ENCODE measurements around the gene WDPCP.
"Not testable (repeated sequence)": the region's sequence is repeated elsewhere in the genome, so short reads cannot be mapped to it uniquely, and the experiment has no call there.

Gene WDPCP

GRCh38 chr2:63343397-63344109 is 244.7 kb downstream of the WDPCP start:
- DNase-seq, result no peak

GRCh38 chr2:63340443-63340842 is 247.8 kb downstream of the WDPCP start:
- DNase-seq, result no peak

- no peak for DNase-seq
Observed at GRCh38 chr2:63334910-63335309, 253.4 kb downstream of the WDPCP start.

GRCh38 chr2:63326473-63326872 is 261.8 kb downstream of the WDPCP start:
- DNase-seq, result no peak

GRCh38 chr2:63323662-63324061 is 264.6 kb downstream of the WDPCP start:
- not testable (repeated sequence) for DNase-seq

GRCh38 chr2:63321973-63322372 is 266.3 kb downstream of the WDPCP start:
- DNase-seq, result not testable (repeated sequence)

GRCh38 chr2:63320669-63321068 is 267.6 kb downstream of the WDPCP start:
- DNase-seq, result no peak

GRCh38 chr2:63310614-63311013 is 277.7 kb downstream of the WDPCP start:
- DNase-seq, result no peak

GRCh38 chr2:63301481-63301880 is 286.8 kb downstream of the WDPCP start:
- no peak for DNase-seq

GRCh38 chr2:63300835-63301234 is 287.4 kb downstream of the WDPCP start:
- DNase-seq, result no peak

GRCh38 chr2:63287956-63288355 is 300.3 kb downstream of the WDPCP start:
- DNase-seq, result no peak

- DNase-seq, result not testable (repeated sequence)
Observed at GRCh38 chr2:63286520-63286919, 301.8 kb downstream of the WDPCP start.

GRCh38 chr2:63283273-63283672 is 305.0 kb downstream of the WDPCP start:
- DNase-seq, result no peak

- DNase-seq, result no peak
Observed at GRCh38 chr2:63272560-63272959, 315.7 kb downstream of the WDPCP start.

- DNase-seq, result no peak
Observed at GRCh38 chr2:63270717-63271116, 317.6 kb downstream of the WDPCP start.

GRCh38 chr2:63268946-63269345 is 319.3 kb downstream of the WDPCP start:
- DNase-seq, result no peak

- DNase-seq, result no peak
Observed at GRCh38 chr2:63261137-63261621, 327.1 kb downstream of the WDPCP start.

GRCh38 chr2:63257473-63257872 is 330.8 kb downstream of the WDPCP start:
- no peak for DNase-seq

- DNase-seq, result no peak
Observed at GRCh38 chr2:63249161-63249560, 339.1 kb downstream of the WDPCP start.

GRCh38 chr2:63242747-63243146 is 345.5 kb downstream of the WDPCP start:
- no peak for DNase-seq

- no peak for DNase-seq
Observed at GRCh38 chr2:63225964-63226686, 362.2 kb downstream of the WDPCP start.

GRCh38 chr2:63218800-63219526 is 369.3 kb downstream of the WDPCP start:
- no peak for DNase-seq

GRCh38 chr2:63195310-63195709 is 393.0 kb downstream of the WDPCP start:
- no peak for DNase-seq

GRCh38 chr2:63194175-63194574 is 394.1 kb downstream of the WDPCP start:
- no peak for DNase-seq

Measured in NCI-H187 treated with DMSO at 0.1 percent for 48 hours (cell line).